Ishikawa (cell line): ENCODE measurements around the gene ERICH3.

Experiments
- EP300 ChIP-seq: IDR thresholded peaks from 2 replicates; pipeline ENCODE4 v1.6.1; 2012; ENCODE audit warnings: borderline replicate concordance
- NFIC ChIP-seq: IDR thresholded peaks from 2 replicates; pipeline ENCODE4 v1.6.1; 2012
- RAD21 ChIP-seq: IDR thresholded peaks from 2 replicates; pipeline ENCODE4 v1.6.1; 2012; ENCODE audit warnings: low read depth
- TAF1 ChIP-seq: IDR thresholded peaks from 2 replicates; pipeline ENCODE4 v1.6.1; 2012; ENCODE audit warnings: low read depth, mild to moderate bottlenecking

- TF ChIP-seq EP300 (no peak), RAD21 (no peak), NFIC (no peak), TAF1 (no peak)
Measured at GRCh38 chr1:74593887-74594866, 79.4 kb downstream of the ERICH3 start.
